ENCODE results near the gene UQCRQ.

UQCRQ gene

GRCh38 chr5:132916086-132916485 is 49.6 kb downstream of the UQCRQ start:
- no peak for DNase-seq
